OCI-M2 (cell line): ENCODE results near the gene TSSK2.
"Not testable (repeated sequence)": the region's sequence is repeated elsewhere in the genome, so short reads cannot be mapped to it uniquely, and the experiment has no call there.

Source experiments
- DNase-seq: peaks from one replicate; lab custom pipeline; 2025; ENCODE audit not compliant: unreplicated experiment; lab: John Stamatoyannopoulos, UW

Gene TSSK2

GRCh38 chr22:19130959-19131684, at the start of gene TSSK2:
Gene TSSK2 (plus strand): TSS chr22:19131308. CDS start chr22:19131400, 92 bp downstream.
- no peak for DNase-seq

GRCh38 chr22:19081351-19081750, 49.8 kb upstream of the TSSK2 start:
- no peak for DNase-seq

GRCh38 chr22:19082101-19082500, 49.0 kb upstream of the TSSK2 start:
- DNase-seq: no peak

GRCh38 chr22:19082793-19083192, 48.3 kb upstream of the TSSK2 start:
- DNase-seq: no peak

- DNase-seq: not testable (repeated sequence)
Measured at GRCh38 chr22:19084126-19084525, 47.0 kb upstream of the TSSK2 start.

- not testable (repeated sequence) for DNase-seq
Measured at GRCh38 chr22:19084586-19084985, 46.5 kb upstream of the TSSK2 start.

GRCh38 chr22:19085233-19085718, 45.8 kb upstream of the TSSK2 start:
- no peak for DNase-seq

- no peak for DNase-seq
Measured at GRCh38 chr22:19086417-19086816, 44.7 kb upstream of the TSSK2 start.

- DNase-seq: no peak
Measured at GRCh38 chr22:19086896-19087295, 44.2 kb upstream of the TSSK2 start.

GRCh38 chr22:19088866-19089595, 42.1 kb upstream of the TSSK2 start:
- no peak for DNase-seq

- DNase-seq: no peak
Measured at GRCh38 chr22:19090183-19090582, 40.9 kb upstream of the TSSK2 start.

- DNase-seq: no peak
Measured at GRCh38 chr22:19090586-19091127, 40.5 kb upstream of the TSSK2 start.

GRCh38 chr22:19092725-19093124, 38.4 kb upstream of the TSSK2 start:
- DNase-seq: no peak

- DNase-seq: no peak
Measured at GRCh38 chr22:19094393-19094997, 36.6 kb upstream of the TSSK2 start.

- no peak for DNase-seq
Measured at GRCh38 chr22:19096555-19096954, 34.6 kb upstream of the TSSK2 start.

- DNase-seq: no peak
Measured at GRCh38 chr22:19097518-19097917, 33.6 kb upstream of the TSSK2 start.

GRCh38 chr22:19098157-19098556, 33.0 kb upstream of the TSSK2 start:
- DNase-seq: no peak

- DNase-seq: no peak
Measured at GRCh38 chr22:19103880-19104821, 27.0 kb upstream of the TSSK2 start.

- no peak for DNase-seq
Measured at GRCh38 chr22:19105456-19105855, 25.7 kb upstream of the TSSK2 start.
